ENCODE results near the gene SIGLEC10. TPM values are rescaled to one million over a fixed set of nuclear protein-coding genes. Genes with fewer than 3 reads are reported as not detected.

SIGLEC10 gene
- total and polyA plus RNA-seq, 4 donors = 3.4 to 248 (median 29.9) TPM

DNA sequence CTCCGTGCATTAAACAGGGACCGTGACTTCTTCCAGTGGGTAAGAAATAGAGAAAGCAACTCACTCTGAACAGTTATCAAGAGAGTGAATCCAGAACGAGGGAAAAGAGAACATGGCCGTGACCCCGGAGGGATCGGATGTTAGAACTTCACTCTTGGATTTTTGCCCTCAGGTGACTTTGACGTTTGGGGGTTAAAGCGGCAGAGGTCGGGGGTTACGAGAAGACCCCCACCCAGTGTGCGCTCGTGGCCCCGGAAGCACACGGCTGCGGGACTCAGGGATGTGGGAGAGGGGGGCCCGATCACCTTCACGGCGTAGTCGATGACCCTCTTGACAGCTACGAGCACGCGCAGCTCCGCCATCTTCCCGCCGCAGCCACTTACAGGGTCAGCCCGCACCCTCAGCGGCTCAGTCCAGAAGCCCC is 51.5 kb downstream of the SIGLEC10 start, which contains the start of gene ETFB:
TSS of gene ETFB (minus strand) at position 424 of the 424 bp plus-strand sequence. CDS start at position 362, 62 bp downstream.
- Histone ChIP-seq H3K9me3 (ENCODE audit: control insufficient read depth in 4 of 4, insufficient read depth in 3 of 4, low read length in 3 of 4) (no peaks in the 10 kb centered on the region), H3K4me1 (ENCODE audit: control insufficient read depth in 5 of 5, insufficient read depth in 5 of 5, low read length in 5 of 5) (peaks cover 0 to 23% (median 2%) of the 10 kb centered on the region in 5 donors), H3K4me3 (peak within 1 kb of the TSS; percentile 82), H3K27ac (ENCODE audit: low read depth in 1 of 2, low read length in 1 of 2) (peak within 1 kb of the TSS; percentile 90 to 92), H3K36me3 (ENCODE audit: control insufficient read depth in 4 of 4, insufficient read depth in 4 of 4, low read length in 4 of 4) (no peaks in the 10 kb centered on the region), H3K9ac (ENCODE audit: insufficient read depth in 1 of 2, low read length in 2 of 2) (peak within 1 kb of the TSS; percentile 71 to 88), H3K27me3 (ENCODE audit: control insufficient read depth in 3 of 3, insufficient read depth in 3 of 3, low read length in 2 of 3) (no peaks in the 10 kb centered on the region)
- no peak for ATAC-seq (ENCODE audit: insufficient read depth, low FRiP score)
- TF ChIP-seq, protein P1, sequence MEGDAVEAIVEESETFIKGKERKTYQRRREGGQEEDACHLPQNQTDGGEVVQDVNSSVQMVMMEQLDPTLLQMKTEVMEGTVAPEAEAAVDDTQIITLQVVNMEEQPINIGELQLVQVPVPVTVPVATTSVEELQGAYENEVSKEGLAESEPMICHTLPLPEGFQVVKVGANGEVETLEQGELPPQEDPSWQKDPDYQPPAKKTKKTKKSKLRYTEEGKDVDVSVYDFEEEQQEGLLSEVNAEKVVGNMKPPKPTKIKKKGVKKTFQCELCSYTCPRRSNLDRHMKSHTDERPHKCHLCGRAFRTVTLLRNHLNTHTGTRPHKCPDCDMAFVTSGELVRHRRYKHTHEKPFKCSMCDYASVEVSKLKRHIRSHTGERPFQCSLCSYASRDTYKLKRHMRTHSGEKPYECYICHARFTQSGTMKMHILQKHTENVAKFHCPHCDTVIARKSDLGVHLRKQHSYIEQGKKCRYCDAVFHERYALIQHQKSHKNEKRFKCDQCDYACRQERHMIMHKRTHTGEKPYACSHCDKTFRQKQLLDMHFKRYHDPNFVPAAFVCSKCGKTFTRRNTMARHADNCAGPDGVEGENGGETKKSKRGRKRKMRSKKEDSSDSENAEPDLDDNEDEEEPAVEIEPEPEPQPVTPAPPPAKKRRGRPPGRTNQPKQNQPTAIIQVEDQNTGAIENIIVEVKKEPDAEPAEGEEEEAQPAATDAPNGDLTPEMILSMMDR (IDR thresholded peaks at IDR 0.05; ENCODE audit: control extremely low read depth, extremely low read depth) = no peak
- no peak for DNase-seq
- WGBS, 2 donors = 0 to 1% methylated on average over 27 of the region's 27 CpGs

DNA sequence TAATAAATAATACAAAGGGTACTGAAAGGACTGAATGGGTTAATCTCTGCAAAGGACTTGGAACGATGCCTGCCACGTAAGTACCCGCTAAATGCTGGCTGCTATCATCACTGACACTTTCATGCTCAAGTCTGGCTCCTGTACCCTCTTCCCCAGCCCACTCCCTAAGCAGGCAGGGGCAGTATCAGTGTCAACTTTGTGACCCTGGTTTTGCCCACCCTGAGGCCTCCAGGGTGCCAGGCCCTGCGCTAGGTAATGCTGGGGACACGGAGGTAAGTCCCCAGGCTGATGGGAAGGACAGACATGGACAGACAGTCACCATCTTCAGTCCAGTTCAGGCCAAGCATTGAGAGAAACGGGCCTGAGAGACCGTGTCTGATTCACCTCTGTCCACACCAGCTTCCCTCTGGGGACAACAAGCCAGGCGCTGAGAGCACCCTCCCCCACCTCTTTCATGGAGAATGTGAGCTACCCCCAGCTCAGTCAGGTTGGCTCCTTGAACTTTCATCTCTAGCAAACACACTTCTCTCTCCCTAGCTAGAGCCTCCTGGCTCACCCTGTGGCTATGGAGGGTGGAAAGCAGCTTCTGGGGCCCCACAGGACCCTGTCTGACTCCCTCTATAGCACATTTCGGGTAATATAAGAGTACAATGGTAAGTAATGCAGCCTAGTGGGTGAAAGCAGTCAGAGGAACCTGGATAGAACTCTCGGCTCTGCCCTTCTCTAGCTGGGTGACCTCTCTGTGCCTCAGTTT is 52.1 kb downstream of the SIGLEC10 start:
- Histone ChIP-seq H3K9ac (ENCODE audit: insufficient read depth in 1 of 2, low read length in 2 of 2) (peak overlapping the region; percentile 57 to 87), H3K4me3 (peak overlapping the region; percentile 82), H3K36me3 (ENCODE audit: control insufficient read depth in 4 of 4, insufficient read depth in 4 of 4, low read length in 4 of 4) (no peaks in the 10 kb centered on the region), H3K27me3 (ENCODE audit: control insufficient read depth in 3 of 3, insufficient read depth in 3 of 3, low read length in 2 of 3) (no peaks in the 10 kb centered on the region), H3K9me3 (ENCODE audit: control insufficient read depth in 4 of 4, insufficient read depth in 3 of 4, low read length in 3 of 4) (no peaks in the 10 kb centered on the region), H3K4me1 (ENCODE audit: control insufficient read depth in 5 of 5, insufficient read depth in 5 of 5, low read length in 5 of 5) (peaks cover 0 to 23% (median 2%) of the 10 kb centered on the region in 5 donors), H3K27ac (ENCODE audit: low read depth in 1 of 2, low read length in 1 of 2) (peak overlapping the region; percentile 90 to 91)
- 19 to 32% methylated on average over 10 of the region's 10 CpGs for WGBS, 2 donors
- TF ChIP-seq, protein P1 (IDR thresholded peaks at IDR 0.05; ENCODE audit: control extremely low read depth, extremely low read depth) = no peak
- ATAC-seq (ENCODE audit: insufficient read depth, low FRiP score) (no peak), DNase-seq (peak; percentile 39 to 63 (median 62))

DNA sequence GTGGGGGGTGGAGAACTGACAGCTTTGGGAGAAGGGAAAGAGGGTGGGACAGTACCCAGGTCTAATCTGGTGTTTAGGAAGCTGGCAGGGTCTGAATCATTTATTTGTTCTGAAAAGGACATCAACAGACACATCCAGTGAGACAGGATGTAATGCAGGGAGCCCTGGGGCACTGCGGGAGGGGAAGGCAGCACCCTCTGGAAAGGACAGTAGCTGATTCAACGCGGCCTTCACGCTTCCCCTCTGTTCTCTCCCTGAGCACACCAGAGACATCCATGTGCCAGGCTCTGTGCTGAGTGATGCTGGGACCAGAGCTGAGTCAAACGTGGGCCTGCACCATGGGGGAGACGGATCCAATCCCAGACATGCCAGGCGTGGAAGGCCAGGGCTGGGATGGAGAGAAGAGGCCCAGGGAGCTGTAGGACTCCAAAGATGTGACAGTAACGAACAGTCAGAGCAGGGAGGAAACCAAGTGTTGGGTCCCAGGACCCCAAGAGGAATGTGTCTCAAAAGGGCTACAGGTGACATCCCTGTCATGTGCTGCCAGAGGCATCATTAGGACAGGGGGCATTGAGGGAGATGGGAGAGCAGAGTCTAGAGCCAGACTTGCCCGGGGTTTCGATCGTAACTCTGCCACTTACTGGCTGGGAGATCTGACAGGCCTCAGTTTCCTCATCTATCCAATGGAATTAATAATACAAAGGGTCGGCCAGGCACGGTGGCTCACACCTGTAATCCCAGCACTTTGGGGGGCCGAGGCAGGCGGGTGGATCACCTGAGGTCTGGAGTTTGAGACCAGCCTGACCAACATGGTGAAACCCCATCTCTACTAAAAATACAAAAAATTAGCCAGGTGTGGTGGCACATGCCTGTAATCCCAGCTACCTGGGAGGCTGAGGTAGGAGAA is 53.0 kb downstream of the SIGLEC10 start:
- TF ChIP-seq, protein P1 (IDR thresholded peaks at IDR 0.05; ENCODE audit: control extremely low read depth, extremely low read depth) = no peak
- WGBS, 2 donors = 86 to 90% methylated on average over 15 of the region's 15 CpGs
- Histone ChIP-seq H3K4me3 (no peak overlapping the region), H3K9me3 (ENCODE audit: control insufficient read depth in 4 of 4, insufficient read depth in 3 of 4, low read length in 3 of 4) (no peaks in the 10 kb centered on the region), H3K36me3 (ENCODE audit: control insufficient read depth in 4 of 4, insufficient read depth in 4 of 4, low read length in 4 of 4) (no peaks in the 10 kb centered on the region), H3K27me3 (ENCODE audit: control insufficient read depth in 3 of 3, insufficient read depth in 3 of 3, low read length in 2 of 3) (no peaks in the 10 kb centered on the region), H3K27ac (ENCODE audit: low read depth in 1 of 2, low read length in 1 of 2) (peak overlapping the region in 1 of 2 donors; percentile 24), H3K9ac (ENCODE audit: insufficient read depth in 1 of 2, low read length in 2 of 2) (no peak overlapping the region), H3K4me1 (ENCODE audit: control insufficient read depth in 5 of 5, insufficient read depth in 5 of 5, low read length in 5 of 5) (peaks cover 0 to 23% (median 2%) of the 10 kb centered on the region in 5 donors)
- DNase-seq (no peak), ATAC-seq (ENCODE audit: insufficient read depth, low FRiP score) (no peak)

Measured in lung (tissue), 12 donors.